GOT3 (cell line): ENCODE results near the gene CELA3B.
"Not testable (repeated sequence)": the region's sequence is repeated elsewhere in the genome, so short reads cannot be mapped to it uniquely, and the experiment has no call there.

Experiments
- DNase-seq: peaks from one replicate; lab custom pipeline; 2025; ENCODE audit warnings: mixed read lengths; lab: John Stamatoyannopoulos, UW

CELA3B gene

DNA sequence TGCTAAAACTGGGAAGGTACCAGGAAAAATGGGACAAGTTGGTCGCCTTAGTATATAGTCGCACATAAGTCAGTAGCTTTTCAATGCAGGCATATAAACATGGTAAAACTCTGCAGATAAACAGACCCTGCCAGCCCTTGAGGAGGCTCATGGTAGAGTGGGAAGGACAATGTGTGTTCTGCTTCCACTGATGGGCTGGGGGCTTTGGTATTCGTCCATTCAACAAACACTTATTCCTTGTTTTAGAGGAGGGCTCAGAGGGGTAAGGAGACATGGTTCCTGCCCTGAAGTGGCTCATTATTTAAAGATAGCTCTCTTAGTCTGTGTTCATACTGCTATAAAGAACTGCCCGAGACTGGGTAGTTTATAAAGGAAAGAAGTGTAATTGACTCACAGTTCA is 35.9 kb downstream of the CELA3B start:
- DNase-seq = not testable (repeated sequence)

DNA sequence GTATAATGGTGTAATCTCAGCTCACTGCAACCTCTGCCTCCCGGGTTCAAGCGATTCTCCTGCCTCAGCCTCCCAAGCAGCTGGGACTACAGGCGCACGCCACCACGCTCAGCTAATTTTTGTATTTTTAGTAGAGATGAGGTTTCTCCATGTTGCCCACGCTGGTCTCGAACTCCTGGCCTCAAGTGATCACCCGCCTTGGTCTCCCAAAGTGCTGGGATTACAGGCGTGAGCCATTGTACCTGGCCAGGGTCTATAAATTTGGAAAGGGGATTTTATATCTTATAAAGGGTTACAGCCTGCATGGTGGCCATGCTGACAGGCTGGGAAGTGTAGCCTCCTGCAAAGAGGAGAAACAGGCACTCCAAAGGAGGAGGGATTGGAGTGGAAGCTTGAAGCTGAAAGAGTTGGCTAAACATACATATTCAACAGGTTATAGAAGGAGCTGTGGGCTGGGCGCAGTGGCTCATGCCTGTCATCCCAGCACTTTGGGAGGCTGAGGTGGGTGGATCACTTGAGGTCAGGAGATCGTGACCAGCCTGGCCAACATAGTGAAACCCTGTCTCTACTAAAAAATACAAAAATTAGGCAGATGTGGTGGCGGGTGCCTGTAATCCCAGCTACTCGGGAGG is 37.9 kb downstream of the CELA3B start:
- not testable (repeated sequence) for DNase-seq

GRCh38 chr1:22018583-22019559 is 42.0 kb downstream of the CELA3B start:
- peak; percentile 72 for DNase-seq

DNA sequence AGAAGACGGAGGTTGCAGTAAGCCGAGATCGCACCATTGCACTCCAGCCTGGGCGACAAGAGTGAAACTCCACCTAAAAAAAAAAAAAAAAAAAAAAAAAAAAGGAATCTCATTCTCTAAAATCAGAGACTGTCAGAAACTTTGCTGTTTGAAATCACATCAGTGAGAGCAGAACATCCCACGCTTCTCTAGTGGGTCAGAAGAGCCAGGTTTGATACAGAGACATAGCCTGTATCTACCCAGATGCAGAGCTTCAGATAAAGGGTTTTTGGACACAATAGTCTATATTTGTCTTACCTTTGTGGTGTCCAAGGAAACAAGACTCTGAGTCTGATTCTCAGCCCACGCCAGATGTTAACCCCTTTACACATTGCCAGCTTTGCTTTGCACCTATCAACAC is 44.2 kb downstream of the CELA3B start:
- no peak for DNase-seq

GRCh38 chr1:22024485-22025367 is 47.9 kb downstream of the CELA3B start:
- peak; percentile 63 for DNase-seq

- DNase-seq = peak; percentile 63
Measured at GRCh38 chr1:22025368-22026155, 48.7 kb downstream of the CELA3B start.

DNA sequence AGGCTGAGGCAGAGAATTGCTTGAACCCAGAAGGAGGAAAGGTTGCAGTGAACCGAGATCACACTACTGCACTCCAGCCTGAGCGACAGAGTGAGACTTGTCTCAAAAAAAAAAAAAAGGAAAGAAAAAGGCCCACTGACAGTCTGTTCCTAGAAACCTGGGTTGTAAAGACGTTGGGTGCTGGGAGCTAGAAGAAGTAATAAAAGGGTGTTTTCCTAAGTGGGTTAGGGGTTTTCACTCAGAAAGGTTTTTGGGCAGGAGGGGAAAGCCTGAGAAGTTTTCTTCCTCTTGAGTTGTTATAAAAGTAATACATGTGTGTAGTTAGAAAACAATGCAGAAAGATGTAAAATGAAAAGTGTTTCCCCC is 50.1 kb downstream of the CELA3B start:
- DNase-seq = no peak

DNA sequence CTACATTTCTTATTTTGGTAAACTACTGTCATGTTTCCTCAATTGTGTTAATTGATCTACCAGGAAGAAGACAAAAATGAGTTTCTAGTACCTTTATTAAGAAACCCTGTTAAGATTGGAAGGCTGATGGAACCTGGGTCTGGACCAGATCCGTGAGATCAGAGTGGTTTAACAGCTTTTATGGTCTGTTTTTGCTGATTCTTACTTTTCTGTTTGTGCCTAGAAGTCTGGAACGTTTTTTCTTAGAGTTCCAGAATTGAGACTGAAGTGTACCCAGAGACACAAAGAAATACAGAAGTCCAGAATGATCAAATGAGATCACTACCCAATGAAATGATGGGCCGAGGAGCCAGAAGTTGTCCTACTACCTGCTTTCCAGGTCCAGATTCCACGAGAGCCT is 53.2 kb downstream of the CELA3B start:
- DNase-seq = no peak

DNA sequence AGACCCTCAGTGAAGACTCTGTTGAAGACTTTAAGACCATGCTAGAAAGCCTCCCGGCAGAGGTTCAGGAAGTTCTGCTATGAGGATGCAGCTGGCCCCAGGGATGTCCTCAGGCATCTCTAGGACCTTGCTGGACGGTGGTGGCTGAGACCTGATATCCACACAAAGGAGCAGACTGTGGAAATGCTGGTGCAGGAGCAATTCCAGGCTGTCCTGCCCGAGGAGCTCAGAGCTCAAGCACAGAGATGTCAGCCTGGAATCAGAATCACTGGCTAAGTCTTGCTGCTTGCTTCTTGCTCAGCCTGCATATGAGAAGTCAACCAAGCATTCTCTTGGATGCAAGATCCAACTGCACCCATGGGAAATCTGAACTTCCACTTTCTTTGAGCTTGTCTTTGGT is 53.7 kb downstream of the CELA3B start:
- DNase-seq = no peak

GRCh38 chr1:22031214-22031962 is 54.6 kb downstream of the CELA3B start:
- no peak for DNase-seq

DNA sequence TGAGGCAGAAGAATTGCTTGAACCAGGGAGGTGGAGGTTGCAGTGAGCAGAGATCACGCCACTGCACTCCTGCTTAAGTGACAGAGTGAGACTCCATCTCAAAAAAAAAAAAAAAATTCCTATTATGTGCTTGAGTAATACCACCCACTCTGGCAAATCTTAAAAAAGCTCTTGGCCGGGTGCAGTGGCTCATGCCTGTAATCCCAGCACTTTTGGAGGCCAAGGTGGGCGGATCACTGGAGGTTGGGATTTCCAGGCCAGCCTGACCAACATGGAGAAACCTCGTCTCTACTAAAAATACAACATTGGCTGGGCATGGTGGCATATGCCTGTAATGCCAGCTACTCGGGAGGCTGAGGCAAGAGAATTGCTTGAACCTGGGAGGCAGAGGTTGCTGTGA is 58.0 kb downstream of the CELA3B start:
- not testable (repeated sequence) for DNase-seq

DNA sequence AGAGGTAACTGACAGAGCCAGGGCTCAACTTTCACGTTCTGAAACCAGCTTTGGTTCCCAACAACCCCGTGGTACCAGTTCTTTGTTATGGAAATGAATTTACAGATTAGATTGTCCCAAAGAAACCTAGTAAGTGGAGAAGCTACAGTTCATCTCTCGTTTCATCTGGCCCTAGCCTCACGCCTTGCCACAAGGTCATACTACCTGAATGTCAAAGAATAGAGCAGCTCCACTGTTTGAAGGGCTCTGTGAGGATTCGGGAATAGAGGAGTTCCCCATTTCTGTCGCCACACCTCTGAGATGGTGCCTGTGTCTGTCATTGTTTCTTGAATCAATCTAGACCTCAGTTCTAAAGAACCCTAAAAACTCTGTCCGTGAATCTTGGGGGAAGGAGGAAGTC is 60.7 kb downstream of the CELA3B start:
- DNase-seq = no peak

DNA sequence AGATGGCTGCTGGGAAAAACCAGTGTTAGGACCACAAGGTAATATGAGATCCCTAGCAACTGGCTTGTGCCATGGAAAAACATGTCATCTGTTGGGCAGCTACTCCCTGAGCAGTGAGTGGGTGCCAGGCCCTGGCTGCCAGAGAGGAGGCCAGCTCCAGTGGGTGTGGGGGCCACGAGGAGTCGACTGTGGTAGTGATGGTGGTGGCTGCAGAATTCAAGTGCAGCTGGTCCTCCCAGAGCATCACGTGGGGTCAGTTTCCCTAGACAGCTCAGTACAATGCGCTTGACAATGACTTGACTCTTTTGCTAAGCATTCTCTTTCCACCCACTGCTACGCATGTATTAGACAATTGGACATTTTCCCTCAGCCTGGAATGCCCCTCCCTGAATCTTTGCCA is 61.2 kb downstream of the CELA3B start:
- DNase-seq = no peak
